C4-2B (cell line): Measurements from ENCODE around the gene KLHL18.

Experiments used
- ZFX ChIP-seq: fragments of 450-650 bp; IDR thresholded peaks from 2 replicates; pipeline ENCODE4 v1.6.1; 2017
- TF ChIP-seq, protein P1 (sequence below): fragments of 450-650 bp; conservative IDR thresholded peaks from 2 replicates; pipeline ENCODE4 v1.5.1; 2017; ENCODE audit warnings: mild to moderate bottlenecking

DNA sequence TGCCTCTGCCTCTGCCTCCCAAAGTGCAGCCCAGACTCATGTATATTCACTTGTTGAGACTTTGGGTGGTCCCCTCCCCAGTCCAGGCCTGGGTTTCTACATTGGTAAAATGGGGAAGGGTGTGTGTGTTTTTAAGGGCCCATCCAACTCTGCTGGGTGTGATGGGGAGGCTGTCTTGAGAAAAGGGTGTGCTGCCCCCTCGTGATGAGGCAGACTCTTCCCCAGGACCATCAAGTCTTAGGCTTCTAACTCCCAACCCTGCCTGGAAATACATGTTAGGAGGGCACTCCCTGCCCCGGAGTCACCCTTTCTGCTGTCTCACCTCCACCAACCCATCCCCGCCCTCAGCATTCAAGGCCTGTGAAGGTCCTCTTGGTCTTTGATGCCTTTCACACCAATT lies 93.6 kb downstream of the KLHL18 start:
- TF ChIP-seq, protein P1, sequence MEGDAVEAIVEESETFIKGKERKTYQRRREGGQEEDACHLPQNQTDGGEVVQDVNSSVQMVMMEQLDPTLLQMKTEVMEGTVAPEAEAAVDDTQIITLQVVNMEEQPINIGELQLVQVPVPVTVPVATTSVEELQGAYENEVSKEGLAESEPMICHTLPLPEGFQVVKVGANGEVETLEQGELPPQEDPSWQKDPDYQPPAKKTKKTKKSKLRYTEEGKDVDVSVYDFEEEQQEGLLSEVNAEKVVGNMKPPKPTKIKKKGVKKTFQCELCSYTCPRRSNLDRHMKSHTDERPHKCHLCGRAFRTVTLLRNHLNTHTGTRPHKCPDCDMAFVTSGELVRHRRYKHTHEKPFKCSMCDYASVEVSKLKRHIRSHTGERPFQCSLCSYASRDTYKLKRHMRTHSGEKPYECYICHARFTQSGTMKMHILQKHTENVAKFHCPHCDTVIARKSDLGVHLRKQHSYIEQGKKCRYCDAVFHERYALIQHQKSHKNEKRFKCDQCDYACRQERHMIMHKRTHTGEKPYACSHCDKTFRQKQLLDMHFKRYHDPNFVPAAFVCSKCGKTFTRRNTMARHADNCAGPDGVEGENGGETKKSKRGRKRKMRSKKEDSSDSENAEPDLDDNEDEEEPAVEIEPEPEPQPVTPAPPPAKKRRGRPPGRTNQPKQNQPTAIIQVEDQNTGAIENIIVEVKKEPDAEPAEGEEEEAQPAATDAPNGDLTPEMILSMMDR = no peak
- no peak for TF ChIP-seq ZFX
